ENCODE results near the gene PDCD2L.

GRCh38 chr19:34426096-34426661 is 22.0 kb downstream of the PDCD2L start:
- TF ChIP-seq CTCF (IDR thresholded peaks at IDR 0.05): no peak
- TF ChIP-seq POLR2A (IDR thresholded peaks at IDR 0.05): no peak
